ENCODE data around the gene MACIR. TPM values are rescaled to one million over a fixed set of nuclear protein-coding genes. Genes with fewer than 3 reads are reported as not detected.

The MACIR gene
- total and polyA plus RNA-seq, 9 of the 15 experiments (the other 6 are each of a cell fraction or from before 2014, with no cell fraction given): 1.4 to 11.6 (median 9.4) TPM

GRCh38 chr5:103305809-103306208 lies 47.2 kb downstream of the MACIR start:
- no TSS peak for BruUV-seq (replicated peaks)
- ChIA-PET POLR2A (interaction anchor here (0.6 kb wide), 1 partner anchor 22 kb away, joined by 3 read pairs; no protein-coding TSS in a partner anchor), CTCF (ENCODE audit: low intra/inter-chr PET ratio) (no interaction called here)
- Histone ChIP-seq H3K9me1 (ENCODE audit: control insufficient read depth, insufficient read depth, low read length) (no peaks in the 10 kb centered on the region), H2AFZ (ENCODE audit: low read depth, low read length) (no peak overlapping the region), H3K79me2 (ENCODE audit: control insufficient read depth, insufficient read depth, low read length) (no peaks in the 10 kb centered on the region), H3K9me3 (replicated peaks; ENCODE audit: control insufficient read depth, insufficient read depth, low read depth, low read length) (no peaks in the 10 kb centered on the region), H3K4me1 (replicated peaks in 1 of 2; ENCODE audit: control insufficient read depth in 2 of 2, insufficient read depth in 2 of 2, low read length in 2 of 2) (no peaks in the 10 kb centered on the region), H3K27me3 (ENCODE audit: control insufficient read depth in 2 of 2, insufficient read depth in 2 of 2, low read length in 2 of 2) (no peaks in the 10 kb centered on the region; a peak in 1 of 5 replicates), H3K36me3 (ENCODE audit: control insufficient read depth, insufficient read depth, low read length) (no peaks in the 10 kb centered on the region), H3K4me2 (ENCODE audit: insufficient read depth, low read length) (no peak overlapping the region), H3K4me3 (no peak overlapping the region), H3K27ac (ENCODE audit: extremely low read depth, low read depth, low read length) (no peak overlapping the region), H3K9ac (ENCODE audit: insufficient read depth in 1 of 2, low read depth in 2 of 2, low read length in 2 of 2) (no peak overlapping the region), H4K20me1 (replicated peaks; ENCODE audit: control insufficient read depth, insufficient read depth, low read length) (no peaks in the 10 kb centered on the region)
- no peak for ATAC-seq
- in situ Hi-C loops (cut with MboI): no loop called here
- FAIRE-seq: no peak
- TF ChIP-seq SMARCC2 (IDR thresholded peaks at IDR 0.05; ENCODE audit: low read depth): no peak
- TF ChIP-seq THRA (IDR thresholded peaks at IDR 0.05): no peak
- no peak for TF ChIP-seq FOXP4 (CRISPR knock-in tag; IDR thresholded peaks at IDR 0.05; ENCODE audit: borderline replicate concordance)
- TF ChIP-seq SNIP1 (IDR thresholded peaks at IDR 0.05; ENCODE audit: low read depth): no peak
- TF ChIP-seq ZBTB49 (CRISPR knock-in tag; IDR thresholded peaks at IDR 0.05; ENCODE audit: borderline replicate concordance): no peak
- TF ChIP-seq RFX5 (IDR thresholded peaks at IDR 0.05; ENCODE audit: low read depth, low read length): no peak
- no peak for TF ChIP-seq ZNF384 (IDR thresholded peaks at IDR 0.05; ENCODE audit: low read depth, low read length)
- no peak for TF ChIP-seq ZSCAN29 (IDR thresholded peaks at IDR 0.05)
- no peak for TF ChIP-seq TAL1 (IDR thresholded peaks at IDR 0.05)
- TF ChIP-seq SMAD1 (IDR thresholded peaks at IDR 0.05; ENCODE audit: low read depth, low read length, partially characterized antibody): no peak
- TF ChIP-seq E2F1 (CRISPR knock-in tag; IDR thresholded peaks at IDR 0.05): no peak
- TF ChIP-seq POLR3G (IDR thresholded peaks at IDR 0.05; ENCODE audit: extremely low read depth, insufficient read length, insufficient replicate concordance): no peak
- no peak for TF ChIP-seq STAG1 (CRISPR knock-in tag; IDR thresholded peaks at IDR 0.05; ENCODE audit: borderline replicate concordance)
- TF ChIP-seq LEF1 (IDR thresholded peaks at IDR 0.05): no peak
- TF ChIP-seq KHSRP (IDR thresholded peaks at IDR 0.05): no peak
- TF ChIP-seq TEAD1 (CRISPR knock-in tag; IDR thresholded peaks at IDR 0.05): no peak
- TF ChIP-seq TCF15 (CRISPR knock-in tag; IDR thresholded peaks at IDR 0.05): no peak
- no peak for TF ChIP-seq BRD4 (IDR thresholded peaks at IDR 0.05)
- DNase-seq (ENCODE audit: extremely low read depth in 1 of 4, low spot score in 3 of 4): no peak
- 0% methylated on average over 4 of the region's 4 CpGs for WGBS (ENCODE audit: insufficient coverage, low coverage, missing lambda C conversion rate)
- intact Hi-C loops (cut with micrococcal nuclease): no loop called here
